Effector CD4-positive, alpha-beta T cell (primary cell): Measurements from ENCODE around the gene MAP3K3.

ENCODE experiments used
- DNase-seq: peaks from one replicate; pipeline ENCODE4 v3.0.0-alpha.2; 2020

Gene MAP3K3

GRCh38 chr17:63653050-63653449, 30.8 kb downstream of the MAP3K3 start:
- no peak for DNase-seq

GRCh38 chr17:63657786-63658185, 35.6 kb downstream of the MAP3K3 start:
- no peak for DNase-seq

- DNase-seq, result no peak
Measured at GRCh38 chr17:63658366-63658765, 36.1 kb downstream of the MAP3K3 start.

GRCh38 chr17:63659850-63660249, 37.6 kb downstream of the MAP3K3 start:
- no peak for DNase-seq

GRCh38 chr17:63665527-63666214, 43.5 kb downstream of the MAP3K3 start:
- DNase-seq, result no peak

- no peak for DNase-seq
Measured at GRCh38 chr17:63672856-63673255, 50.6 kb downstream of the MAP3K3 start.

- no peak for DNase-seq
Measured at GRCh38 chr17:63675231-63675606, 53.0 kb downstream of the MAP3K3 start.

- no peak for DNase-seq
Measured at GRCh38 chr17:63675607-63676546, 53.7 kb downstream of the MAP3K3 start.

GRCh38 chr17:63676584-63676983, 54.4 kb downstream of the MAP3K3 start:
- DNase-seq, result no peak

- DNase-seq, result no peak
Measured at GRCh38 chr17:63679214-63679613, 57.0 kb downstream of the MAP3K3 start.

GRCh38 chr17:63680700-63681099, 58.5 kb downstream of the MAP3K3 start:
- no peak for DNase-seq

GRCh38 chr17:63681530-63681929, 59.3 kb downstream of the MAP3K3 start:
- DNase-seq, result no peak

GRCh38 chr17:63682441-63682840, 60.2 kb downstream of the MAP3K3 start:
- DNase-seq, result no peak

GRCh38 chr17:63682981-63683380, 60.8 kb downstream of the MAP3K3 start:
- no peak for DNase-seq

GRCh38 chr17:63685041-63685440, 62.8 kb downstream of the MAP3K3 start:
- DNase-seq, result no peak

GRCh38 chr17:63685578-63685977, 63.4 kb downstream of the MAP3K3 start:
- no peak for DNase-seq

GRCh38 chr17:63686138-63686685, 64.0 kb downstream of the MAP3K3 start:
- DNase-seq, result no peak

GRCh38 chr17:63688396-63689020, 66.3 kb downstream of the MAP3K3 start:
- DNase-seq, result no peak

- no peak for DNase-seq
Measured at GRCh38 chr17:63689479-63689878, 67.3 kb downstream of the MAP3K3 start.

- DNase-seq, result no peak
Measured at GRCh38 chr17:63692195-63692816, 70.1 kb downstream of the MAP3K3 start.

GRCh38 chr17:63693411-63694113, 71.3 kb downstream of the MAP3K3 start:
- DNase-seq, result no peak
